ENCODE measurements around the gene ZNF385B.

Gene ZNF385B

DNA sequence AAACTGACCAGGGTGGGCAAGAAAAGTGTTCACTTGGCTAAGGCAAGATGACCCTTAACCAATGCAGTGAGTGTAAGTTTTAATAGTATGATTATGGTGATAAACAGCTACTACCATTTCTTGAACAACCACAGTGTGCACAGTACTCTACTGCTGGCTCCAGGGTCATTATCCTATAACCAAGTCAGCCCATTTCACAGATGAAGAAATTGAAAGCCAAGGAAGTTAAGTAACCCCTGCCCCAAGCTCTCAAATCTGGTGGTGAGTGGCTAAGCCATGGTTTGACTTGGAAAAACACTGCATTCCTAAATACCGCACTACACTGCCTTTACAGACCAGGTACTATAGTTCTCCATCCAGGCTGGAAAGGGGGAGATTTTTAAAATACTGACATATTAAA, 5.7 kb downstream of the ZNF385B start:
- DNase-seq, result no peak

DNA sequence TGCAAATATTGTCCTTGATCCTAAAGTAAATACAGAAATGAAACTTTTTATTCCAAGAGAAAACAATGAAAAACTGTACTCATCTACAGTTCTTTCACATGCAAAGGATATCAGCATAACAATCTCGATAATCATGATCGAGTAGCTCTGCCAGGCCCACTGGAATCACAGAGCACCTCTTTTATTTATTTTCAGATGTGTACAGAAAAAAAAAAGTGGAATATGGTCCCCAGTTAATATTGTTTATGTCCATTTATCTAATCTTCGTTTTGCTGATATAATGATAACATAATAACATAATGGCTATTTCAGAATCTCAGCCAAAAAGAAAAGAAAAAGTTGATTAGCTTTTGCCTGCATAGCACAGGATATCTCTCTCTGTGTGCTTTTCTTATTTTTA, 6.5 kb downstream of the ZNF385B start:
- no peak for DNase-seq

DNA sequence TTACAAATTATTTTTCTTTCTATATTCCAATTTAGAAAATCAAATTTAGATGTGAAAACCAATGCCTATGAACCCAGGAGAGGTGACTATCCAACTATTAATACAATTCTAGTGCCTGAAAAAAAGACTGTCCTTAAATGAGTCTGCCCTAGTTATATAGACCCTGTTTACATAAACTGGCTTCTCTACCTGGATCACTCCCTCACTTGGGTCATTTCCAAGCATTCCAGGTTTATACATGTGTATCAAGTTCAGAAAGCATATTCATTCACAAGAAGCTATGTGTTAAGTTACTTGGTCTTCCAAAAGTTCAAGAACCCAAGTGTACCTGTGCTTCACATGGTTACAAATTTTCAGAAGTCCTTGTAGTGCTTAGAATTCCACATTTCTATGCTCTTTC, 8.3 kb downstream of the ZNF385B start:
- no peak for DNase-seq

DNA sequence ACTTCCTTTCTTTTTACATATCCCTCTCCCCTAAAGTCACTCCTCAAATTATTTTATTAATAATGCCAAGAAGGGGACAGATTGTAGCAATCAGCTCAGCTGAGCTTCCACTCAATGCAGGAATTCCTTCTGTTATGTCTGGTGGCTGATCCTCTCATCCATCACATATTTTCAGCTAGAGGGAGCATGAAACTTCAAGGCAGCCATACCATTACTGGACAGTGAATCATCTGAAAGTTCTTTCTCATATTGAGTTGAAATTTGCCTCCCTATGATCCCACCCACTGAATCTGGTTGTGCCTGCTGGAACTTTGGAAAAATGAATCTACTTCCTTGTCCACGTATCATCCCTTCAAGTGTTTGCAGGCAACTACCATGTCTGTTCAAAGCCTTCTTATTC, 11.2 kb downstream of the ZNF385B start:
- DNase-seq, result no peak

DNA sequence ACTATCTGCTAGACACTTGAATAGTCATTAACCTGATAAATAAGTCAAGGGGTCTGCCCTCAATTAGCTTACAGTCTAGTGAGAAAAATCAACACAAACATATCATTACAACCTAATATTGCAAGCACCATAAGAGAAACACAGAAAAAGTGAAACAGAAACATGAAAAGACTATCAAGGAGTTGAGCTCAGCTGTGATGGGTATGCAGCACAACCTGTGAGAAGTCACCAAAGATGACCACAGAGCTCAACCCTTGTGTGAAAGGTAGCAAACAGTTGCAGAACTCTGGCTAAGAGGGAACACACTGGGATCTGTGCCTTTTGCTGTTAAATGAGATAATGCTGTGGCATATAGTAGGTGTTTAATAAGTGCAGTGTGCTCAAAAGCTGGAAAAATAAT, 11.7 kb downstream of the ZNF385B start:
- DNase-seq, result no peak

DNA sequence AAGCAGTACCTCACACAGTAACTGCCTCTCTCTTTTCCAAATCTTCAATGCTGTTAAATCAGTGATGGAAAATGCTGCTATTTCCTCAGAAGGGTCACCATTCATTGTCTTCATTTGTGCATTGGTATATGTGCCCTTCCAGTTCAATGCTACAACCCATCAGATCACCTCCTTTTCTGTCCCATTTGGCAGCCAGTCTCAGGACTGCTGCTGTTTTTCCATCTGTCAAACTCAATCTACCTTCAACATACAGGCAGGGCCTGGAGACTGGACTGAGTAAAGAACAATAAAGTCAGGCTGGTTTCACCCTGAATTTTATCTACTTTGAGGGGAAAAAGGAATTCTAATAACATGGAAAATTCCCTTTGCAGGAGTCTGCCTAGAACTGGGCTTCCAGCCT, 17.9 kb downstream of the ZNF385B start:
- no peak for DNase-seq

DNA sequence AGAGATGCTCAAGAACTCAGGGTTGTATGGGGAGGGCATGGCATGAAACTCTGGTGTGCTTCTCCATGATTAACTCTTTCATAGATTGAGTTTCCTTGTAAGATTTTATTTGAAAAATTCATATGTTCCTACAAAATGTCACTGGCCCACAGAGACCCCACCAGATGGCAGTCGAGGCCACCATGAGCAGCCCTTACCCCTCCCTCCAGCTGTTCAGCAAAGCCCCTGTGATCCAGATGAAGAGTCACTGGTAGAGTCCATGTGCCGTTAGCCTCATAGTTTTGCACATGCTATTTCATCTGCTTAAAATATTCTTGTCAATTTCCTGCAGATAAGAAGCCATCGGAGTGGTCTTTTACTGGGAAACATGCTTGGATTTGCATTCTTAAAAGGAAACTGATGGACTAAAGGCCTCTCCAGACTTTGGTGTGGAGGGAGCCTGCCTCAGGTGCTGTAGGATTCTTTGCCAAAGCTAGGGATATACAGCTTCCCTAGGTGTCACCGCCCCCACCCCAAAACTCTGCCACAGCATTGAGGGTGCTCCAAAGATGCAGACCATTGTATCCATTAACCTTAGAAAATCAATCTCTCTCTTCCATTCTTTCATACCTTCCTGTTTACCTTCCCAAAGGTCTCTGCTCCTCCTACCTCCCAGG, 18.8 kb downstream of the ZNF385B start:
- no peak for DNase-seq

DNA sequence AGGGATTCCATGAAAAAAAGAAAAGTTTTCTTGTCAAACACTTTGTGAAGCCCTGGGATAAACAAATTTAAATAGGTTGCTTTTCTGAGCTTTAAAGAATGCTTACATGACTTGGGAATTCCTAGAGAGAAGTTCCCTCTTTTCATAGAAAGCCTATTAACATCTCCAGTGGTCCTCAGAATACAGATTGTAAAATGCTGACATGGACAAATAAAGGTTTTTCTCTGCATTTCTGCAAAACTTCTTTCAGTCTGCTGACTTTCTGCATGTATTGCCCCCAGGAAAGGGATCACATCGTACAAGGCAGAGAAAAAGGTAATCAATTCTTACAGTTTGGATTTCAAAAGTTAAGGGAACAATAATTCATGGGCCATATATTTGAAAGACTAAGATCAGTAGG, 20.6 kb downstream of the ZNF385B start:
- DNase-seq, result no peak

DNA sequence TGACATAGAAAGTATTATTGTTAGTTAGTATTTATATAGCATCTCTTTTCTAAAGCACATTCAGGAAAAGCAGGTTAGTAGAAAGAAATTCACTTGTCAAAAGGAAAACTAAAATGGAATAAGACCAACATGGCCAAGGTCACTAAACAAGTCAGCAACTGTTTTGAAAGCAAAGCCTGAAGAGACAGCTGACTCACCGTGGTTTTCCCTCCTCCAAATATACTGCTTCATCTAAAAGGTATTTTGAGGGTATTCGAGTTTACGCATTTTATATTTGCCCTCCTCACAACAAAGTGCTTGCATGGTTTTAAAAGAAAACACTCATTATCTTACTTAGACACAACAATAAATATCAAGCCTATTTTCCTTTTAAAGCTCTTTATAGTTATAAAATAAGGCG, 24.0 kb downstream of the ZNF385B start:
- DNase-seq, result no peak

DNA sequence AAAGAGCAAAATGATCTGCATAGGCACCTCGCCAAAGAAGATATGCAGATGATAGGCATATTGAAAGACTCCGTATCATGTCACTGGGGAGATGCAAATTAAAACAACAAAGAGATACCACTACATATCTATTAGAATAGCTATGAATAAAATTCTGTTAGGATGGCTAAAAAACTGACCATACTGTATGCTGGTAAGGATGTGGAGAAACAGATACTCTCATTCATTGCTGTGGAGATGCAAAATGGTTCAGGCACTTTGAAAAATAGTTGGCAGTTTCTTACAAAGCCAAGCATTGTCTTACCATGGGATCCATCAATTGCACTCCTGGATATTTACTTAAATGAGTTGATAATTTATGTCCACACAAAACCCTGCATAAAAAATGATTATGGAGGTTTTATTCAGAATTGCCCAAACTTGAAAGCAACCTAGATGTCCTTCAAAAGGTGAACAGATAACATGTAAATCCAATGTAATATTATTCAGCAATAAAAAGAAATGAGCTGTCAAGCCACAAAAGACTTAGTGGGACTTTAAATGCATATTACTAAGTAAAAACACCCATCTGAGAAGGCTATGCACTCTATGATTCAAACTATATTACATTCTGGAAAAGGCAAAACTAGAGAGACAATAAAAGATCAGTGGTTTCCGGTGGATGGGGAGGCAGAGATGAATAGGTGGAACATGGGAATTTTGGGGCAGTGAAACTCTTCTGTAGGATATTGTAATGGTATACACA, 31.2 kb downstream of the ZNF385B start:
- no peak for DNase-seq

DNA sequence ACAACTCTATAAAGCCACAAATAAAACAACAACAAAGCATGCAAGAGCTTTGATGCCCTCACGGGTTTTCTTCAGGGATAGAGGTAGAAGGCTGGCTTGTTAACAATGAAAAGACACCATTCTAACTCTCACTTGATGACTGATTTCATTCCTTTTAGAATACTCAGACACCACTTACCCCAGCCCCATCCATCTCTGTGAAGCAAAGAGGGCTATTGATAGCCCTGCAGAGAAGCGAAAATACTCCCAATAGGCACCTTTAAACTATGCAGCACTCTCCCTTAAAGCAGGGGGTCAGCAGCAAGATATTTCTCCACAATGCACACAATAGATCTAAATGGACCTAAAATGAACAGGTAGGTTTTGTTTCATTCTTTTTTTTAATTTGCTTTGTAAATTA, 35.1 kb downstream of the ZNF385B start:
- DNase-seq, result no peak

DNA sequence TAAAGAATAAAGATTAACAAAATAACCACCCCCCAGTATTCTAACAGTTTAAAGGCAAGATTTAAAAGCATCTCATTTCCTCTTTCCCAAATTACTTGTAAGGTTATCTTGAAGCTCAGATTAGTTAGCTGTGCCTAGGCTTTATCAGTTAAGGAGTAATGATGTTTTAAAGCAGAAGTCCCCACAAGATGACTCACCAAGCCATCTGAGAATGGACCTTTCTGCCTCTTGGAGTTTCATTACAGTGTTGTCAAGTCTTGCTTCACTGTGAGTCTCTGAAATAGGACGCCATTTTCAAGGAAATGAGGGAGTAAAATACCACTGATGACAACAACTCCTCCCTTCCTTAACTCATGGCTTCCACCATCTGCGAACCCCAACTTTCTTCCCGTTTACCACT, 35.9 kb downstream of the ZNF385B start:
- no peak for DNase-seq

DNA sequence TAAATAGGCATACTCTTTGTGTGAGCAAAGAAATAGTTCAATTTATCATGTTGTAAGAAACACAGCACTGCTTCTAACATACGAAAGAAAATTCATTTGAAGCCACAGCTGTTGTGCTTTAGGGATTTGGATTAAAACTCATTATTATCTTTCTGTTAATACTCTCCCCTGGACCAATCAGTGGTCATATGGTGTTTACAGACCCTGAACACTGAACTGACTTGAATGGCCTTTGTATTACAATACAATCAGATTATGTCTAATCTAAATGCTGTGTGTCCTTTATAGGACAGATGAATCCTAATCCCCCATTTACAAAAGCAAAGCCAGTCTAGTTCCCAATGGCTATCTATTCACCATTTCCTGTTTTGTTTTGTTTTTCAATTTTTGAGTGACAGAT, 36.5 kb downstream of the ZNF385B start:
- DNase-seq, result no peak

DNA sequence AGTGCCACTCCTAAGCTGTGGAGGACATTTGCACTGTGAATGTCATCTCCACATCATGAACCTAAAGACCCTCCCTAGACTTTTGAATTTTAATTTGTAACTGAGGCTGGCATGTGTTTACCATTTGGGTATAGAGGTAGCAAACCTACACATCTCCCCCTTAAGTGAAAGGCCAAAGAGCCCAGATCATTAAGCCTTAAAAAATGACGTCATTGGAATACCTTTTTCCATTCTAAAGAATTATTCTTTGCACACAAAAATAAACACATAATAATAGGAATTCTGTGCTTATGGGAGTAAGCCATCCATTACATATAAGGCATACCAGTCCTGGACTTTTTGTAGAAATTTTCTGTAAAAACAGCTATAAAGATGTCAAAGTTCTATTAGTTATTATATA, 38.9 kb downstream of the ZNF385B start:
- no peak for DNase-seq

DNA sequence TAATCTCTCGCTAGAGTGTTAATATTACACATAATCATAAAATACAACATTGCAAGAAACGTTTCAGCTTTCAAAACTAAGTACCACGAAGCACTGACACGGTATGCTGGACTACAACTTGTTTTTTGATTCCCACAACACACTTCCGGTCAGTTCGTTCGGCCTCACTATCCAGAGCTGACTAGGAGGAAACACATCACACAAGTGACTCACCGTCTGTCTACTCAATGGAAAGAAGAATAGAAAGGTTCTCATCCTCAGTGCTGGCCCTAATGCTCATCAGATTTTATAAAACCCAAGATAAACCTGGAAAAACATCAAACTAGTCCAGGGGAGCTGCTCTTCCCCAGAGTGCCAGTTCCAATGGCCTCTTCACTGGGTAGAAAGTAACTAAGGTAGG, 42.9 kb downstream of the ZNF385B start:
- DNase-seq, result no peak

DNA sequence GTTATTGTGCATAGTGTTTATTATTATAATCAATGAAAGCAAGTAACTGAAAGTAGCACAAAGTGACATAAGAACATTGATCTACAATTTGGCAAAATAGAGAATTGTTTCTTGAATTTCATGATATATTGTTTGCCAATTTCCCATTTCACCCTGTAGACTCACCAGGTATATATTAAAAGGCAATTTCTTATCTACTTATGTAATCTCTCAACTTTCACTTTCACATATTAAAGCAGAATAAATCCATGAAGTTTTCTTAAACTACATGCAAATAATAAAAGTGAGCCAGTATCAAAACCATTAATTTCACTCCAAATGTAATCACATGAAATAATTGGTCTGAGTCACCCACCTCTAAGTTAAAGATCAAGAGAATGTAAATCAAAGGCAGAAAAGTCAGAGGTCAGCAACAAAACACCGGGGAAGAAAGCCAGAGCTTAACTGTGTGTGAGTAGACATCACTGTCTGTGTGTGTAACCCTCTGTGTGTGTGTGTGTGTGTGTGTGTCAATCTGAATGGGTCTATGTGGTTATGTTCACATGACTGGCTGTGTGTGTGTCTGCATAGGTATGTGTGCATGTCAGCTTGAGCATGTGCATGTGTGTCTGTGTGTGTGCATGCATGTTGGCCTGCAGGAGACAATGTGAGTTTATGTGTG, 44.1 kb downstream of the ZNF385B start:
- DNase-seq, result no peak

DNA sequence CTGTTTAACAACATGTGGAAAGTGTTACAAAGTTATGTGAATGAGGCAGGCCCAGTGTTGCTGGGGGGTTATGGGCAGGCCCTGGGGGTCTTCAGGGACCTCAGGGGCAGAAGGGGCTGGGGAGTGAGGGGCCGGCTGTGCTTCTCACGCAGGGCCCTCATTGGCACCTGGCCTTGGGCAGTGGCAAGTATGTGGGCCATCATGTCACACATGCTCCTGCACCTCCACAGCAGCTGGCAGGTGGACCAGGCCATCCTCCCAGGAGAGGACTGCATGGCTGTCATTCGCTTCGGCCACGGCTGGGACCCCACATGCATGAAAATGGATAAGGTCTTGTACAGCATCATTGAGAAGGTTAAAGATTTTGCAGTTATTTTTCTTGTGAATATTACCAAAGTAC, 47.4 kb downstream of the ZNF385B start:
- DNase-seq, result no peak

DNA sequence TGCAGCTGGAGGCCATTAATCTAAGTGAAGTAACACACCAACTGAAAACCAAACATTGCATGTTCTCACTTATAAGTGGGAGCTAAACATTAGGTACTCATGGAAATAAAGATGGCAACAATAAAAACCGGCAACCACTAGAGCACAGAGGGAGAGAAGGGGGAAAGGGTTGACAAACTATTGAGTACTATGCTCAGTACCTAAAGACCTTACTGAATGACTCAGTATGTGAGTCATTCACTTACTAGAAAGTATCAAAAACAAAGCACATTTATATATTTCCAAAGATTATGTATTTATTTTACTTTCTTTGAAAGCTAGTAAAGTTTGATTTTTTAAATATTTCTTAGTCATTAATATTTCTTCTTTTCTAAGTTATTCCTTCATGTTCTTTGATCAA, 48.9 kb downstream of the ZNF385B start:
- DNase-seq, result no peak

DNA sequence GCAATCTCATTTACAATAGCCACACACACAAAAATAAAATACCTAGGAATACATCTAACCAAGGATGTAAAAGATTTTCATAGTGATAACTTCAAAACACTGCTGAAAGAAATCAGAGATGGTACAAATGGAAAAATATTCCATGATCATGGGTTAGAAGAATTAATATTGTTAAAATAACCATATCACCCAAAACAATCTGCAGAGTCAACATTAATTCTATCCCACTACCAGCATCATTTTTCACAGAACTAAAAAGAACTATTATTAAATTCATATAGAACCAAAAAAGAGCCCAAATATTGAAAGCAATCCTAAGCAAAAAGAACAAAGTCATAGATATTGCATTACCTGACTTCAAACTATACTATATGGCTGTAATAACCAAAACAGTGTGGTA, 50.4 kb downstream of the ZNF385B start:
- no peak for DNase-seq

DNA sequence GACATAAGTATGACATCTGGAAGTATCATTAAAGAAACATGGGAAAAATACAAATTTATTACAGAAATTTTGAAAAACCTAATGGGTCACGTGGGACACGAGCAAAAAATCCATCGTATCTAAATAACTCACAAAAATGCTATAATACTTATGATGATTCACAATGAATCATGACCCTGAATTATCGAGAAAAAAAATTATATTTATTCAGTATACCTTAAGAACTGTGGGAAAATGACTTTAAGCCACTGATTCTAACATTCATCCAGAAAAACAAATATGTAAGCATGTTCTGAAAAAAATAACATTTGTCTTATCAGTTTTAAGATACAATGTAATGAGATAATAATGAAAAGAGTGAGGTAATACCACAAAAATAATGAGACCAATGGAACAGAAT, 51.8 kb downstream of the ZNF385B start:
- DNase-seq, result no peak

DNA sequence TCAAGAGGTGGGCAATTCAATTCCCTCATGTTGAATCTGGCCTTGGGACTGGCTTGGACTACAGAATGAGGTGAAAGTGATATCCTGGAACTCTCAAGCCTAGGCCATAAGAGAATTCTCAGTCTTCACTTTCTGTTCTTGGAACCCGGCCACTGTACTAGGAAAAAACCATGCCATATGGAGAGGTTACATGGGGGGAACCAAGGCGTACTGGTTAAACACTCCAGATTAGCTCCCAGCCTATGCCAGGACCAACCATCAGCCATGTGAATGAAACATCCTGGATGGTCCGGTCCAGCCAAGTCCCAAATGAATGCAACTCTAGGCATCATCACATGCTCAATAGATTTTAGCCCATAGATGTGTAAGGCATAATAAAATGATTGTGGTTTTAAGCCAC, 56.4 kb downstream of the ZNF385B start:
- DNase-seq, result no peak

DNA sequence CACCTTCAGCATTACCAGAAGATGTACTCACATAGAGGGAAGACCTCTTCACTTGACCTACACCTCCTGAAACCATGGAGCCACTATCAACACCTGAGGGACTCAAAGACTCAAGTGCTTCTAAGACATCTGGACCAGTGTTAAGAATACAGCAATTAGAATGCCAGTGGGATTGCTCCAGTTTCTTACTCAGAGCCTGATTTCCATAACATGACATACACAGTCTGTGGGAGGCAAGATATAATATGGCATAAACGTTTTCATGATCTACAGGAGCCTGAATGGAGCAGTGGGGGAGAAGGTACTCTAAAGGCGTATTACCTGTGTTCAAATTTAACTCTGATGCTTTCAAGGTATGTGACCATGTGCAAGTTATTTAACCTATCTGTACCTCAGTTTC, 57.2 kb downstream of the ZNF385B start:
- DNase-seq, result no peak

DNA sequence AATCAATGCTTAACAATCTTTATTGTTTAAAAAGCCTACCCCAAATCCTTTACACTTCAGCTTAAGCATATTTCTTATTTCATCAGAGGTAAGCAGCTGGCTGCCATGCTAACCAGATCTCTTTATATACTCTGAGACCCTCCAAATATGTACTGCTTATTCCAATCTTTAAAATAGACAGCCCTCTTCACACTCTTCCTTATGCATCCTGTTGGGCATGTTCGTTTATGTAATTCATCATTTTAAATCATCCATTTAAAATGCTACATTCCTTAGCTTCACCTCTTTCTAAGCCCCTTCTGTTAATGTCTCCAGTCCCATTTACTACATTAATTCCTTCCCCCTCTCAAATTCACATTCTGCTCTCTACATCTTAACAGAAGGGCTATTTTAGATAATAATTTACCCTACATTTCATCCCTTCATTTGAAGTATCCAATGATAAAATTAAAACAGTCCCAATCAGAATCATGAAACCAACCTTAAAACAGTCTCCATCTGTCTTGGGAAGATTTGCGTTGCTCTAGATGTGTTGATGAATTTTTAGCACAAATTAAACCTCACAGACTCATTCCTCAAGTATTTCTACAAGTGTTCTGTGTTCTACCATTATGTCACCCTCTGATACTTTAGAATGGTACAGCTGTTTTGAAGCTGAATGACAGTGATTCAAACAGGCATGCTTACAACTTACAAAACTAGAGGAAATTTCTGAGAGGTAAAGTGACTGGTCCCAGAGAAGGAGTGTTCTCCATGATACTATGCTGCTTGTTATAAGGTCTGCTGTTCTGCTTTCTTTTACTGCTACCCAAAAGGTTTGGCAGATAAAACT, 59.1 kb downstream of the ZNF385B start:
- DNase-seq, result no peak

DNA sequence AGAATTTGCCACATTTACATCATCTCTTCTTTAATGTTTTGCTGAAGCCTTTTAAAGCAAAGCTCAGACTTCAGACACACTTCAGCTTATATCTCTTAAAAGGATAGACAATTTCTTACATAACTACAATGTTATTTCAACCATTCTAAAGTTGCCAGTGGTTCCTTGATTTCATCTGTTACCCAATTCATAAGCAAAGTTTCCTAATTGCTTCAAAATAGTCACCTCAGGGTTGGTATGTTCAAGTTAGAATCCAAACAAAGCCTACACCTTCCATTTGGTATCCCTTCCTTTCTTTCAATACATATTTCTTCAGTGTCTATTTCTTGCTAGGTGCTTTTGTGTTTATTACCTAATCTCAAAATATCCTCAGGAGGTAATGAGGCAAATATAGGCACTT, 60.6 kb downstream of the ZNF385B start:
- DNase-seq, result no peak
